ENCODE data around the gene SHANK3. TPM values are rescaled to one million over a fixed set of nuclear protein-coding genes. Genes with fewer than 3 reads are reported as not detected.

The SHANK3 gene
- total and polyA plus RNA-seq, 2 of the 8 experiments (the other 6 are each of a cell fraction or from before 2014, with no cell fraction given), result 1.5 to 6.0 TPM

DNA sequence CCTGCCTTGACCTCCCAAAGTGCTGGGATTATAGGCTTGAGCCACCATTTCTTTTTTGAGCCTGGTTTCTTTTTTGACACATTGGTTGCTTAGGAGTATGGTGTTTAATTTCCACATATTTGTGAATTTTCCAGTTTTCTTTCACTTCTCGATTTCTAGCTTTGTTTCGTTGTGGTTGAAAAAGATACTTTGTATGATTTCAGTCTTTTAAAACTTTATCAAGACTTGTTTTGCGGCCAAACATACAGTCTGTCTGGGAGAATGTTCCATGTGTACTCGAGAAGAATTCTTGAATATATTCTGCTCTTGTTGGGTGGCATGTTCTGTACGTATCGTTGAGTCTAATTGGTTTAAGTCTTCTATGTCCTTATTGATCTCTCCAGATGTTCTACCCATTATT lies 20.8 kb downstream of the SHANK3 start:
- Histone ChIP-seq H4K5ac (ENCODE audit: insufficient read length, low read depth, low read length) (no peak overlapping the region), H3K23me2 (ENCODE audit: low read depth, low read length) (peaks cover 2% of the 10 kb centered on the region; the same call in 1 of the 2 replicates), H3K36me3 (ENCODE audit: control insufficient read depth in 2 of 4, insufficient read depth in 4 of 4, low read length in 3 of 4) (no peaks in the 10 kb centered on the region), H3K4me1 (replicated peaks in 1 of 4; ENCODE audit: control insufficient read depth in 3 of 4, insufficient read depth in 4 of 4, low read length in 3 of 4) (peaks cover 0 to 7% (median 0%) of the 10 kb centered on the region in 4 experiments; a peak in 3 of 7 replicates), H2AFZ (ENCODE audit: low read length) (no peak overlapping the region), H3K4me2 (ENCODE audit: insufficient read depth in 1 of 2, low read depth in 2 of 2, low read length in 2 of 2) (no peak overlapping the region), H3K9ac (replicated peaks in 1 of 4; ENCODE audit: extremely low read depth in 1 of 4, low read depth in 3 of 4, low read length in 3 of 4) (no peak overlapping the region), H3K18ac (ENCODE audit: extremely low read depth, low read length) (no peak overlapping the region), H3K79me2 (ENCODE audit: control insufficient read depth in 1 of 2, insufficient read depth in 2 of 2, low read length in 2 of 2) (no peaks in the 10 kb centered on the region), H3K56ac (replicated peaks; ENCODE audit: insufficient read length, low read depth, low read length) (no peak overlapping the region), H2AK5ac (ENCODE audit: low read depth, low read length) (no peak overlapping the region), H3K14ac (ENCODE audit: insufficient read length) (no peak overlapping the region), H3K27ac (ENCODE audit: low read depth, low read length) (no peak overlapping the region), H4K20me1 (replicated peaks in 1 of 2; ENCODE audit: control insufficient read depth in 1 of 2, insufficient read depth in 2 of 2, low read length in 2 of 2) (peaks cover 4 to 5% of the 10 kb centered on the region in 2 experiments), H2BK120ac (replicated peaks; ENCODE audit: low read depth, low read length) (no peak overlapping the region), H3K23ac (ENCODE audit: insufficient read length) (no peak overlapping the region), H3K4me3 (ENCODE audit: extremely low read depth in 1 of 4, insufficient read depth in 2 of 4, low read depth in 3 of 4, low read length in 4 of 4) (no peak overlapping the region), H2BK15ac (ENCODE audit: low read length) (no peak overlapping the region), H3K79me1 (ENCODE audit: low read depth, low read length) (no peaks in the 10 kb centered on the region), H4K8ac (ENCODE audit: extremely low read depth, insufficient read depth, low read length) (no peak overlapping the region), H4K91ac (replicated peaks; ENCODE audit: insufficient read length, low read length) (no peak overlapping the region), H3K27me3 (replicated peaks in 1 of 4; ENCODE audit: control insufficient read depth in 3 of 4, extremely low read depth in 1 of 4, insufficient read depth in 3 of 4, low read length in 3 of 4) (peaks cover 6 to 16% (median 12%) of the 10 kb centered on the region in 4 experiments; a peak in 6 of 7 replicates), H2BK20ac (ENCODE audit: low read length) (no peak overlapping the region), H3K4ac (replicated peaks; ENCODE audit: insufficient read length, low read depth, low read length) (no peak overlapping the region), H2BK12ac (ENCODE audit: low read depth, low read length) (no peak overlapping the region), H3K9me3 (ENCODE audit: insufficient read depth in 2 of 2, low read depth in 1 of 2, low read length in 1 of 2) (no peaks in the 10 kb centered on the region), H2BK5ac (ENCODE audit: low read depth, low read length) (no peak overlapping the region)
- no peak for TF ChIP-seq RBBP5 (IDR thresholded peaks at IDR 0.05; ENCODE audit: borderline replicate concordance, low read depth, low read length)
- no peak for TF ChIP-seq CHD2 (IDR thresholded peaks at IDR 0.05; ENCODE audit: low read length)
- TF ChIP-seq CTBP2 (IDR thresholded peaks at IDR 0.05; ENCODE audit: borderline replicate concordance, insufficient read depth, insufficient read length, low read length), result no peak
- no peak for TF ChIP-seq POLR2AphosphoS5 (IDR thresholded peaks at IDR 0.05; ENCODE audit: low read depth, low read length)
- ChIA-PET CTCF (ENCODE audit: partially characterized antibody) (interaction anchor here (0.9 to 11.2 kb wide), 14 partner anchors 8 to 117 kb away, joined by 3 to 281 read pairs (median 4); partner anchors contain the start of genes ARSA and CPT1B), POLR2A (ENCODE audit: partially characterized antibody) (no interaction called here)
- 88% methylated on average over 6 of the region's 6 CpGs; no CpG with 5 or more reads in 1 of the 2 experiments for WGBS, 2 experiments (ENCODE audit: extremely low coverage in 1 of 2, insufficient coverage in 1 of 2, insufficient read length in 1 of 2, insufficient replicate concordance in 2 of 2, low coverage in 1 of 2, low lambda C conversion rate in 2 of 2, missing lambda C conversion rate in 1 of 2)
- no peak for FAIRE-seq
- DNase-seq (ENCODE audit: low read depth in 1 of 2, low spot score in 2 of 2), result no peak
